IPS DF 6.9 (cell line): ENCODE results near the gene APOL4.

Source experiments
- DNase-seq: peaks from one replicate; pipeline ENCODE4 v3.0.0-alpha.2; 2013; ENCODE audit warnings: low read depth, low spot score
- H3K27ac ChIP-seq: one replicate; pipeline ENCODE4 v1.5.1; 2013; ENCODE audit warnings: low read length, control low read depth
- H3K27me3 ChIP-seq: 2 replicates; pipeline ENCODE4 v1.6.1; 2013; ENCODE audit warnings: mild to moderate bottlenecking, low read length; ENCODE audit not compliant: control insufficient read depth, insufficient read depth
- H3K36me3 ChIP-seq: 2 replicates; pipeline ENCODE4 v1.6.1; 2013; ENCODE audit warnings: low read length; ENCODE audit not compliant: control insufficient read depth, insufficient read depth
- H3K4me1 ChIP-seq: 2 replicates; pipeline ENCODE4 v1.6.1; 2013; ENCODE audit warnings: low read length; ENCODE audit not compliant: control insufficient read depth, insufficient read depth
- H3K4me3 ChIP-seq: 2 replicates; pipeline ENCODE4 v1.5.1; 2013; ENCODE audit warnings: mild to moderate bottlenecking, low read length
- H3K9me3 ChIP-seq: 2 replicates; pipeline ENCODE4 v1.6.1; 2013; ENCODE audit warnings: low read length, inconsistent platforms; ENCODE audit not compliant: control insufficient read depth, insufficient read depth
- WGBS: extraction: QIAGEN DNeasy Blood & Tissue Kit; methylation state at CpG from one replicate; pipeline ENCODE4 v1.1.7; 2013; ENCODE audit warnings: mixed read lengths, missing lambda C conversion rate; ENCODE audit not compliant: insufficient read length, insufficient coverage; 5-methylcytosine and 5-hydroxymethylcytosine counted together

APOL4 gene

GRCh38 chr22:36144886-36145541 lies 56.6 kb downstream of the APOL4 start:
- no peaks in the 10 kb centered on the region for H3K36me3 ChIP-seq
- no peaks in the 10 kb centered on the region for H3K27me3 ChIP-seq
- no peaks in the 10 kb centered on the region for H3K9me3 ChIP-seq
- H3K4me3 ChIP-seq: no peak overlapping the region
- no CpG with 5 or more reads among the region's 12 CpGs for WGBS
- no peak overlapping the region for H3K27ac ChIP-seq
- DNase-seq: peak; percentile 39
- H3K4me1 ChIP-seq: peaks cover 5% of the 10 kb centered on the region

- H3K9me3 ChIP-seq: no peaks in the 10 kb centered on the region
- no CpG with 5 or more reads among the region's 4 CpGs for WGBS
- H3K27me3 ChIP-seq: no peaks in the 10 kb centered on the region
- peaks cover 5% of the 10 kb centered on the region for H3K4me1 ChIP-seq
- H3K27ac ChIP-seq: no peak overlapping the region
- H3K4me3 ChIP-seq: no peak overlapping the region
- no peaks in the 10 kb centered on the region for H3K36me3 ChIP-seq
- no peak for DNase-seq
Observed at GRCh38 chr22:36143956-36144355, 57.7 kb downstream of the APOL4 start.

- peaks cover 5% of the 10 kb centered on the region for H3K4me1 ChIP-seq
- H3K9me3 ChIP-seq: no peaks in the 10 kb centered on the region
- H3K36me3 ChIP-seq: no peaks in the 10 kb centered on the region
- no peak for DNase-seq
- H3K27me3 ChIP-seq: no peaks in the 10 kb centered on the region
- WGBS: no CpG with 5 or more reads among the region's 5 CpGs
- no peak overlapping the region for H3K27ac ChIP-seq
- no peak overlapping the region for H3K4me3 ChIP-seq
Observed at GRCh38 chr22:36143066-36143815, 58.4 kb downstream of the APOL4 start.

GRCh38 chr22:36141481-36141880 lies 60.1 kb downstream of the APOL4 start:
- no peak overlapping the region for H3K4me3 ChIP-seq
- H3K4me1 ChIP-seq: peaks cover 5% of the 10 kb centered on the region
- H3K27me3 ChIP-seq: no peaks in the 10 kb centered on the region
- H3K36me3 ChIP-seq: no peaks in the 10 kb centered on the region
- H3K9me3 ChIP-seq: no peaks in the 10 kb centered on the region
- DNase-seq: no peak
- H3K27ac ChIP-seq: no peak overlapping the region
- WGBS: no CpG with 5 or more reads among the region's 9 CpGs
